ENCODE results near the gene LDLRAD4.

- TF ChIP-seq CTCF (IDR thresholded peaks at IDR 0.05), result no peak
- TF ChIP-seq SIN3A (IDR thresholded peaks at IDR 0.05; ENCODE audit: borderline replicate concordance, low read depth, low read length), result no peak
- TF ChIP-seq JUND (IDR thresholded peaks at IDR 0.05), result no peak
- no peak for TF ChIP-seq IRF3 (IDR thresholded peaks at IDR 0.05; ENCODE audit: low read depth, low read length)
- no peak for TF ChIP-seq YY1 (IDR thresholded peaks at IDR 0.05; ENCODE audit: low read depth)
- TF ChIP-seq EZH2phosphoT487 (IDR thresholded peaks at IDR 0.05; ENCODE audit: borderline replicate concordance, low read depth), result no peak
These were observed 415.1 kb downstream of the LDLRAD4 start for GRCh38 chr18:13633700-13634099.

All from SK-N-SH (cell line).